Neuron (in vitro differentiated cells): Measurements from ENCODE around the gene STK16.
A peak's percentile ranks its signal among the peaks of the same experiment; 100 is the strongest.

Source experiments
- H2AFZ ChIP-seq: one replicate; pipeline ENCODE4 v1.6.1; 2013; ENCODE audit warnings: low read depth, mild to moderate bottlenecking, inconsistent platforms, low read length, moderate library complexity
- H3K27me3 ChIP-seq: one replicate; pipeline ENCODE4 v1.6.1; 2013; ENCODE audit warnings: low read length; ENCODE audit not compliant: insufficient read depth
- H3K36me3 ChIP-seq: one replicate; pipeline ENCODE4 v1.6.1; 2013; ENCODE audit warnings: low read length; ENCODE audit not compliant: insufficient read depth
- H3K4me1 ChIP-seq: one replicate; pipeline ENCODE4 v1.6.1; 2013; ENCODE audit warnings: low read length; ENCODE audit not compliant: insufficient read depth
- H3K4me3 ChIP-seq: 2 replicates; pipeline ENCODE4 v1.5.1; 2013; ENCODE audit warnings: mild to moderate bottlenecking, low read length, moderate library complexity
- H3K9me3 ChIP-seq: one replicate; pipeline ENCODE4 v1.6.1; 2013; ENCODE audit warnings: low read length

STK16 gene

DNA sequence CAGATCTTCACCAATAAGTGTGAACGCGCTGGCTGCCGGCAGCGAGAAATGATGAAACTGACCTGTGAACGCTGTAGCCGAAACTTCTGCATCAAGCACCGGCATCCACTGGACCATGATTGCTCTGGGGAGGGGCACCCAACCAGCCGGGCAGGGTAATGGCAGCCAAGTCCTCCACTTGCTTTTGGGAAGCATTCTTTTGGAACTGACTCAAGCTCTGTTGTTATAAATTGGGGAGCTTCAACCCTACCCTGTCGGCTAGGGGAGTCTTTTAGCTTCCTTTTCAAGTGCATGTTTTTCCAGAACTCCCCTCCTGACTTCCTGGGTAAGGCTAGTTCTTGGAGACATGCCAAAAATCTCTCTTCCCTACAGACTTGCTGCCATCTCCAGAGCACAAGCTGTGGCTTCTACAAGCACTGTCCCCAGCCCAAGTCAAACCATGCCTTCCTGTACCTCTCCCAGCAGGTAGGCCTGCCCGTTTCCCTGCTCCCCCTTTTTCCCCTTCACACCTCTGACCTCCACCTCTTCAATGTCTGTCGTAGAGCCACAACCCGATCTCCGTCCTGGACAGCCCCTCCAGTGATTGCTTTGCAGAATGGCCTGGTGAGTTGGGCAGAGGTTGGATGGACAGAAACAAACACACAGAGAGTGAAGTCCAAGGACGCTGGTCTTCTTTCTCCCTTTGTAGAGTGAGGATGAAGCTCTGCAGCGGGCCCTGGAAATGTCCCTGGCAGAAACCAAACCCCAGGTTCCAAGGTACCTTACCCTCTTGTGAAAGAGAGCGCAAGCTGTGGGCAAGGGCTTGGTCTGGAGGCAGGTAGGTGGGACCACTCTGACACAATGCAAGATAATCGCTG lies 37.2 kb upstream of the STK16 start:
- Histone ChIP-seq H3K9me3 (no peaks in the 10 kb centered on the region), H3K4me3 (no peak overlapping the region)

DNA sequence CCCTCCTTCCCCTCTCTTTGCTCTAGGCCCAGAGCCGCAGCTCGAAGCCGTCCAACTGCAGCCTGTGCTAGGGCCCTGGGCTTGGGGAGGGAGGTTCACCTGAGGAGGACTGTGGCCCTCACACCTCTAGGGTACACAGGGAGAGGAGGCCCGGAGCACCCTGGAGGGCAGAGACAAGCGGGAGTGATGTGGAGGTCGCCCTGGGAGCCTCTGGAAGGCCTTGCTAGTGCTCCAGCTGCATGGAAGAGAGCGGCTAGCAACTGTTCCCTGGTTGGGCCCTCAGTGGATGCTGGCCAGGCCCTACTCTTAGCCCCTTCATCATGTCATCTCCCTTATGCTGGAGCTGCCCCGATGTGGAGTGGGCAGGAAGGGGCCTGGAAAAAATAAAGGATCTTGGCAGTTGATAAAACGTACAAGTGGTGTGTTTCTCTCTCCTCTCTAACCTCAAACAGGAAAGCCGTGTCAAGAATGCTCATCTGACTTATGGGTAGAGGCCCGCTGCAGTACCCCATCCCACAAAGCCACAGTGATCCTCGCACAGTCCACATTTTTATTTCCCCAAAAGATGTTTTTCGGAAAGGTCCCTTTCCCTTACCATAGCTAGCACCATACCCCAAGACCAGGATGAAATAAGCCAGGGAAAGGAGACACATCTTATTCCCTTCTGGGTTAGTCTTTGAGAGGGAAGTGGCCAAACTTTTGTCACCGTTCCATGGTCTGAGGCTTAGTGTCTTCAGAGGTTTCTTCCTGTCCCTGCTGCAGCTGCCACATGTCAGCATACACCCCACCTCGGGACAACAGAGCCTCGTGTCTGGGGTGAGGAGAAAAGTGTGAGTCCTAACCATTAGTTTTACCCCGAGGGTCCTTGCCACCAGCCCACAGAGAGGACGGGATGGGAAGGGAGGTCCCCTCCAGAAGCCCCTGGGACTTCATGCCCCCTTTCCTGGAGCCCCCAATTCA lies 35.8 kb upstream of the STK16 start:
- Histone ChIP-seq H3K36me3 (peaks cover 40% of the 10 kb centered on the region), H3K4me1 (peaks cover 8% of the 10 kb centered on the region), H3K4me3 (no peak overlapping the region), H3K27me3 (no peaks in the 10 kb centered on the region), H2AFZ (no peak overlapping the region), H3K9me3 (no peaks in the 10 kb centered on the region)

More for the DNA sequence above, 37.2 kb upstream of the STK16 start:
- Histone ChIP-seq H3K27me3 (no peaks in the 10 kb centered on the region), H3K4me1 (peaks cover 8% of the 10 kb centered on the region), H3K36me3 (peaks cover 26% of the 10 kb centered on the region), H2AFZ (no peak overlapping the region)

DNA sequence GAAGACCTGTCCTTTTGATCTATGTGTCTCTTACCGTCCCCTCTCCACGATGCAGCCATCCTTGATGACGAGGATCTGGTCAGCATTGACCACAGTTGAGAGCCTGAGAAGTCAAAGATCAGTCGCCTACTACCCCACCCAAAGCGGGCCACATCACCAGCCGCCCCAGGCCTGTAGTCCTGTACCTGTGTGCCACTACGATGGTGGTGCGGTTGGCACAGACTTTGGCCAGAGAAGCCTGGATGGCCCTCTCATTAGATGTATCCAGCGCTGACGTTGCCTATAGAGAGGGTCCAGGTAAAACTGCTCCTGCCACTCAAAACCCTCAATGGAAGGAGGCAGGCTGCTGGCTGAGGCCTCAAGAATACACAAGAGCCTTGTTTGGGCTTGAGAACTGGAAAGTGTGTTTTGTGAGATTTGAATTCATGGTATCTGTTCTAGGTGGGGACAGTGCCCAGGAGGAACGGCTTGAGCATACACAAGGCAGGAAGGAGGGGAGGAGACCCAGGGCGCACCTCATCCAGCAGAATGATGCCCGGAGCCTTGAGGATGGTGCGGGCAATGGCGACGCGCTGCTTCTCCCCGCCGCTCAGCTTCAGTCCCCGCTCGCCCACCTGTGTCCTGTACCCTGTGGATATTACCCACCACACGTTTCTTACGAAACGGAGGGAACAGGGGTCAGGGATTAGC lies 34.9 kb upstream of the STK16 start:
- Histone ChIP-seq H3K27me3 (no peaks in the 10 kb centered on the region), H3K4me3 (no peak overlapping the region), H2AFZ (no peak overlapping the region), H3K36me3 (peaks cover 48% of the 10 kb centered on the region), H3K4me1 (peaks cover 8% of the 10 kb centered on the region), H3K9me3 (no peaks in the 10 kb centered on the region)

DNA sequence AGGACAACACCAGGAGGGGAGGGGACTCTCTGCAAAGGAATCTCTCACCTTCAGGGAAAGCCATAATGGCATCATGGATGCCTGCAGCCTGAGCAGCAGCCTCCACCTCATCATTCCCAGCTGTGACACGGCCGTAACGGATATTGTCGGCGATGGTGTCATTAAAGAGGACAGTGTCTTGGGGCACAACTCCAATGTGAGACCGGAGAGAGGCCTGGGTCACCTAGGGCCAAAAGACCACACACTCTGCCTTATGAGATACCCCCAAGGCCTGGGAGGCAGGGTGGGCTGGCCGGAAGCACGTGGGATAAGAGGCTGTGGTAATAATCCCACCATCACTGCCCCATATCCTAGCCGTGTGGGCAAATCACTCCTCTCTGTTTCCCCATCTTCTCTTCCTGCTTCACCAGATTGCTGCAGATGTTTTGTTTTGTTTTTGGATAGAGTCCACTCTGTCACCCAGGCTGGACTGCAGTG lies 34.4 kb upstream of the STK16 start:
- Histone ChIP-seq H2AFZ (no peak overlapping the region), H3K9me3 (no peaks in the 10 kb centered on the region), H3K36me3 (peaks cover 48% of the 10 kb centered on the region), H3K4me3 (no peak overlapping the region), H3K4me1 (peaks cover 8% of the 10 kb centered on the region), H3K27me3 (no peaks in the 10 kb centered on the region)

DNA sequence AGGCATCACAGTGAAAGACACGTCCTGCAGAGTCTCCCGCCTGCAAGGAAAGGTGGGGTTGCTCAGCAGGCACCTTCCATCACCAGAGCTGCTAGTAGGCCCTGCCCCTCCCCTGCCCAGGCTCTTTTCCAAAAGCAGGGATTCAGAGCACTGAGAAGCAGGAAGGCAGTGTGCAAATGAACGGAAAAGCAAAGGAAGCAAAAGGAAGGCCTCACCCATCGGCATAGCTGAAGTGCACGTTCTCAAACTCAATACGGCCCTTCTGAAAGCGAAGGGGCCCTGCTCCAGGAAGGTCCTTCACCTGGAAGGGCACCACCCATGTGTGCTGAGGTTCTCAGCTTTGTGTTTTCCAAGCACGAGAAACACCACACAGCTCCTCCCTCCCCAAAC lies 32.3 kb upstream of the STK16 start:
- no peak overlapping the region for H2AFZ ChIP-seq
- H3K4me3 ChIP-seq: no peak overlapping the region
- peaks cover 9% of the 10 kb centered on the region for H3K4me1 ChIP-seq
- peaks cover 48% of the 10 kb centered on the region for H3K36me3 ChIP-seq
- H3K27me3 ChIP-seq: no peaks in the 10 kb centered on the region
- H3K9me3 ChIP-seq: no peaks in the 10 kb centered on the region

DNA sequence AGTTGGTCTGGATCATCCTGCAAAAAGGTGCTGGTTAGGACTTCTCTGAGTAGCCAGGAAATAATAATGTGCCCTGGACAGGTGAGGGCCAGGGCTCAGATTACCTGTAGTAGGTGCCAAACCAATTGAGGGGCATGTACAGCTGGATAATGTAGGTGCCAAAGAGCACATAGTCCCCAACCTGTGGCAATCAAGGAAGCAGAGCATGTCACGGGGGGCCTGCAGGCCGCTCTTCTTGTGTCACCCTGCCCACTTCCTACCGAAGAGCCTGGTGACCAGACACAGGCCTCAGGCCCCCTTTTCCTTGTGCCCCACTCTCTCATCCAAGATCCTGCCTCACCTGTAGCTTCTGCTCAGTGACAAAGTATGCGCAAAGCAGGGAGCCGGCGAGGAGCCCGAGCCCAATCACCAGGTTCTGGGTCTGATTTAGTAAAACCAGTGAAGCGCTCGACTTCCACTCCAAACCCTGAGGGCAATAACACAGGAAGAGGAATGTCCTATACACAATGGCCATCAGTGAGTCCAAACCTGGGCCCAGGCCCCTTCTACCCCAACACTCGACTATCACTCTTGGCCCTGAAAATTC lies 31.7 kb upstream of the STK16 start:
- Histone ChIP-seq H3K4me1 (peaks cover 12% of the 10 kb centered on the region), H3K36me3 (peaks cover 46% of the 10 kb centered on the region), H3K27me3 (no peaks in the 10 kb centered on the region), H2AFZ (no peak overlapping the region), H3K4me3 (no peak overlapping the region), H3K9me3 (no peaks in the 10 kb centered on the region)

DNA sequence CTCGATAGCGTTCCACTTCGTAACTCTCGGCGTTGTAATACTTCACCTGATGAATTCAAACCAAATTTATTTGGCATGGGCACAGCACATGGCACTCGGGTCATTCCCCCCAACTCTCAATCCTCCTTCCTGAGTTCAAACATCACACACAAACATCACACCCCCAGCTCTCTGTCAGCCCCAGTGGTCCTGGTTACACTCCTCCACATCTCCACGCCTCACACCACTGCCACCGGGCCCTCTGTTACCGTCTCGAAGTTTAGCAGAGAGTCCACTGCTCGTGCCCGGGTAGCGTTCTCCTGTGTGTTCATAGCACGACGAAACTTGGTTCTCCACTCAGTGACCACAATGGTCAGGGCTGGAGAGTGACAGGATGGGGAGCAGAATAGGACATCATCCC lies 31.1 kb upstream of the STK16 start:
- peaks cover 40% of the 10 kb centered on the region for H3K36me3 ChIP-seq
- no peak overlapping the region for H3K4me3 ChIP-seq
- no peaks in the 10 kb centered on the region for H3K9me3 ChIP-seq
- H3K27me3 ChIP-seq: no peaks in the 10 kb centered on the region
- H2AFZ ChIP-seq: no peak overlapping the region
- H3K4me1 ChIP-seq: peaks cover 14% of the 10 kb centered on the region

DNA sequence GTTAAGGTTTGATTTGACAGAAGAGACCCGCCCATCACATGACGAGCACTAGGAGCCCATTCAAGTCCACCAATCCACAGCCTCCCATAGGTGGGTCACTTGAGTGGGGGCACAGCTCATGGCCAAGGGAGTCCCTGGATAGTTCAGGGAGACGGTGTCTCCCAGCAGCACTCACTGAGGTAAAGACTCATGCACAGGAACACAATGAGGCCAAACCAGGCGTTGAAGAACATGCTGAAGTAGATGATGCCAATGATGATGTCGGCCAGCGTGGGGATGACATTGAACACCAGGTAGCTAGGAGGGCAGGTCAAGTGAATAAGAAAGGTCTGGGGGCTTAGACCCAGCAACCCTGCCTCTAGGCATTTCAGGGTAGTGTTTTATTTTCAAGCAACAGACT lies 30.5 kb upstream of the STK16 start:
- no peak overlapping the region for H2AFZ ChIP-seq
- peaks cover 35% of the 10 kb centered on the region for H3K36me3 ChIP-seq
- no peak overlapping the region for H3K4me3 ChIP-seq
- no peaks in the 10 kb centered on the region for H3K9me3 ChIP-seq
- H3K27me3 ChIP-seq: no peaks in the 10 kb centered on the region
- peaks cover 19% of the 10 kb centered on the region for H3K4me1 ChIP-seq

DNA sequence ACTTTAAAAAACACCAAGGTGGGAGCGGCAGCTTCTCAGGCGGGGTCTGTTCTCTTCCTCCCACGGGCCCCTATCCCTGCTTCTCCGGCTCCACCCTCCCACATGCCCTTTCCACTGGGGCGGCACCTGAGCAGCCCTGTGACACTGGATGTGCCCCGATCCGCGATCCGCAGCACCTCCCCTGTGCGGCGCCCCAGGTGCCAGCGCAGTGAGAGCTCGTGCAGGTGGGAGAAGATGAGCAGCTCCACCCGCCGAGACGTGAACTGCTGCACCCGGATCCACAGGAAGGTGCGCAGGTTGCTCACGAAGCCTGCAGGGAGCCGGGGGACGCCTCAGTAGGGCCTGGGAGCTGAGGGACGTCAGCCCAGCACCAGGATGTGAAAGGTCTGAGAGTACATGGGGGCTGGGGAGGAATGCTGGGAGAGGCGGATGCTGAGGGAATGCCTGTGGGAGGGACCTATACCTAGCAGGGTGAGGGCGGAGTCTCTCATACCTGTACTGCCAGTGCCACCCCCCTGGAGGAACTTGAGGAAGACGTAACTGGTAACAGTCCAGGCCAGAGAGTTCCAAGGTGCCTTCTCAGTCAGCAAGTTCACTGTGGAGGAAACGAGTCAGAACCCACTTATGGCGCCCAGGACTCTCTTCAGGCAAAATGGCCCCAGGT lies 29.3 kb upstream of the STK16 start:
- Histone ChIP-seq H3K4me1 (peaks cover 19% of the 10 kb centered on the region), H3K27me3 (no peaks in the 10 kb centered on the region), H3K36me3 (peaks cover 40% of the 10 kb centered on the region), H2AFZ (no peak overlapping the region), H3K9me3 (no peaks in the 10 kb centered on the region), H3K4me3 (no peak overlapping the region)

DNA sequence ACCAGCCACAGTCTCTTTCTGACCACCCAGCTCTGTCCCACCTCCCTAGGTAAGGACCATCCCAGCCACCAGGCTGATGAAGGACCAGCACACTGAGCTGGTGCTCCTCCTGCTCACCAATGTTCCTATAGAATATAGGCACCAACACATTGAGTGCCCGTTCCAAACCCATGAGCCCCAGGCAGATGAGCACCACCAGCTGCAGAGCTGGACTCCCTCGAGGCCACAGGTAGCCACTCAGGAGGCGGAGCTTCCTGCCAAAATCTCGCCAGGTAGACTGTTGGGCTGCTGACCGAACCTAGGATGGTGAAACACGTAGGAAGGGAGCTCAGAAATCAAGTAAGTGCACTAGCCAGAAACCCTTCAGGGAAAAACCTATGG lies 28.8 kb upstream of the STK16 start:
- Histone ChIP-seq H3K9me3 (no peaks in the 10 kb centered on the region), H3K36me3 (peaks cover 38% of the 10 kb centered on the region), H3K27me3 (no peaks in the 10 kb centered on the region), H2AFZ (no peak overlapping the region), H3K4me1 (peaks cover 19% of the 10 kb centered on the region), H3K4me3 (no peak overlapping the region)

DNA sequence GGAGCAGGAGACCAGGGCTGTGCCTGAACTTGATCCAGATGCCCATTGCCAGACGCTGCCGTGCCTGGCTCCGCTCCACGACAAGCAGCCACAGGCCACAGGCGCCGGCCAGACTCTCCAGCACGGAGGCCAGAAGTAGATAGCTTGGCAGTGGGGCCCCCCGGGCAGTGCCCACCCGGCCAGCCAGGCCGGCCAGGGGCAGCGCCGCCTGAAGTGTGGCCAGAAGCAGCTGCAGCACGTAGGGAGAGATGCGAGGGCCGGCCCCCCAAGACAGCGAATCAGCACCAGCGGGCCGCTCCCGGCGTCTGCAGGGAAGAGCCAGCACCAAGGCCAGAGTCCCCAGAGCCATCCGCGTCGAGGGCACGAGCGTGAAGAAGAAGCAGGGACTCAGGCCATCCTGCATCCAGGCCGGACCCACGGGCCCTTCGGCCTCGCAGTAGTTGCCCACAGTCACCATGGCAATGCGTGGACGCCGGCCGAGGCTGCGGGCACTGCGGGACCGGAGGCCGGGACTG lies 27.0 kb upstream of the STK16 start:
- Histone ChIP-seq H3K4me3 (peak overlapping the region; percentile 55), H3K36me3 (peaks cover 41% of the 10 kb centered on the region), H3K9me3 (no peaks in the 10 kb centered on the region), H3K4me1 (peaks cover 19% of the 10 kb centered on the region), H3K27me3 (no peaks in the 10 kb centered on the region), H2AFZ (peak overlapping the region; percentile 30)
